ENCODE results near the gene CDK13.

DNA sequence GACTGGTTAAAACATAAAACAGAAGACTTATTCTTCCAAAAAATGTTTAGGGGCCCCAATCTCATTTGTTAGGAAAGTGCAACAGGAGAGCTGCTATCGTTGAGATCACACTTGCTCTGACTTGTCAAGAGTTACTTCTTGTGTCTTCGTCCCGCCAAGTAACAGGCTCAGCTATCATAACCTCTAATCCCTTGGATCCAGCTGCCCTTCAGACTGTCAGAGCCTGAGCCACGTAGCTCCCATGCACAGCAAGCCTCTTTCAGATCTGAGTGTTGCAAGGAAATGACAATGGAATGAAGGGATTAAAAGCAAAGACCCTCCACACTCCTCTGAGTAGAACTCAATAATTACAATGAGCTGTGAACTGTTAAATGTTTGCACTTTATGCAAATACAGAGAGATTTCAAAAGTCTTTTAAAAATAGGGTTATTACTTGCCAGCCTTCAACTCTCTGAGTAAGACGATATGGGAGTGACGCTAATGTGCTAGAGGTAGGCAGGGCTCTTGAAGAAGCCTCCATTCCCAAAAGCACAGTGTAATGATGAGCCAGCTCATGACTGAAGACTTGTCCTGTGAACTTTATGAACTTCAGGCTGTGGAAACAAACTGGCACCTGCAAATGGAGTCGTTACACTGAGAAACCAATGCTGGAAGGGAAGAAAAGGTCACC, 28.4 kb upstream of the CDK13 start:
- TF ChIP-seq, protein P1, sequence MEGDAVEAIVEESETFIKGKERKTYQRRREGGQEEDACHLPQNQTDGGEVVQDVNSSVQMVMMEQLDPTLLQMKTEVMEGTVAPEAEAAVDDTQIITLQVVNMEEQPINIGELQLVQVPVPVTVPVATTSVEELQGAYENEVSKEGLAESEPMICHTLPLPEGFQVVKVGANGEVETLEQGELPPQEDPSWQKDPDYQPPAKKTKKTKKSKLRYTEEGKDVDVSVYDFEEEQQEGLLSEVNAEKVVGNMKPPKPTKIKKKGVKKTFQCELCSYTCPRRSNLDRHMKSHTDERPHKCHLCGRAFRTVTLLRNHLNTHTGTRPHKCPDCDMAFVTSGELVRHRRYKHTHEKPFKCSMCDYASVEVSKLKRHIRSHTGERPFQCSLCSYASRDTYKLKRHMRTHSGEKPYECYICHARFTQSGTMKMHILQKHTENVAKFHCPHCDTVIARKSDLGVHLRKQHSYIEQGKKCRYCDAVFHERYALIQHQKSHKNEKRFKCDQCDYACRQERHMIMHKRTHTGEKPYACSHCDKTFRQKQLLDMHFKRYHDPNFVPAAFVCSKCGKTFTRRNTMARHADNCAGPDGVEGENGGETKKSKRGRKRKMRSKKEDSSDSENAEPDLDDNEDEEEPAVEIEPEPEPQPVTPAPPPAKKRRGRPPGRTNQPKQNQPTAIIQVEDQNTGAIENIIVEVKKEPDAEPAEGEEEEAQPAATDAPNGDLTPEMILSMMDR (IDR thresholded peaks at IDR 0.05): no peak
- TF ChIP-seq POLR2A (IDR thresholded peaks at IDR 0.05): no peak

Measured in right lobe of liver (tissue), 4 donors.